Measurements from ENCODE around the gene NGRN.
"Not testable (repeated sequence)": the region's sequence is repeated elsewhere in the genome, so short reads cannot be mapped to it uniquely, and the experiment has no call there.

NGRN gene

DNA sequence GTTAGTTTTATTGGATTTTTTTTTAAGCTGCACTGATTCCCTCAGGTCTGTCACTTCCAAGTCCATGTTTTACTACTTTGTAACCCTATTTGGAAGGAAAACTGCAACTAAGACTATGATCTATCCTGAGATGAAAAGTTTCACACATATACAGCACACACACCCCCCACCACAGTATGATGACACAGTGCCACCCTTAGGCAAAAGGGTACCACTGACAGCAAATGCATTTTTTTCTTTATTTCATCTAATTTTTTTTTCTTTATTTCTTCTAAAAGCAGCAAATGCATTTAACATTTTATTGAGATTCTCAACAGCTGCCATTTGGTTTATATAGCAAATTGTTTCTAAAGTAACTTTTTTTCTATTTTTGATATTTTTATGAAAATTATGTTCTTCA, 21.2 kb downstream of the NGRN start:
- in situ Hi-C loops (cut with HindIII; ENCODE audit: low sequenced_read_pairs), result no loop called here
- TF ChIP-seq CTCF (IDR thresholded peaks at IDR 0.05; ENCODE audit: low read depth, low read length, missing control alignments), result peak; percentile 49
- DNase-seq (ENCODE audit: low read depth), result no peak
- no peak overlapping the region for H3K4me3 ChIP-seq (ENCODE audit: low read depth, low read length)

- no peak overlapping the region for H3K4me3 ChIP-seq (ENCODE audit: low read depth, low read length)
- no peak for TF ChIP-seq CTCF (IDR thresholded peaks at IDR 0.05; ENCODE audit: low read depth, low read length, missing control alignments)
- no peak for DNase-seq (ENCODE audit: low read depth)
- in situ Hi-C loops (cut with HindIII; ENCODE audit: low sequenced_read_pairs), result no loop called here
Observed at GRCh38 chr15:90287101-90287500, 21.6 kb downstream of the NGRN start.

GRCh38 chr15:90287946-90288345, 22.5 kb downstream of the NGRN start:
- DNase-seq (ENCODE audit: low read depth), result no peak
- in situ Hi-C loops (cut with HindIII; ENCODE audit: low sequenced_read_pairs), result no loop called here
- no peak for TF ChIP-seq CTCF (IDR thresholded peaks at IDR 0.05; ENCODE audit: low read depth, low read length, missing control alignments)
- H3K4me3 ChIP-seq (ENCODE audit: low read depth, low read length), result no peak overlapping the region

GRCh38 chr15:90291679-90292356, 26.3 kb downstream of the NGRN start:
- in situ Hi-C loops (cut with HindIII; ENCODE audit: low sequenced_read_pairs), result no loop called here
- no peak overlapping the region for H3K4me3 ChIP-seq (ENCODE audit: low read depth, low read length)
- no peak for TF ChIP-seq CTCF (IDR thresholded peaks at IDR 0.05; ENCODE audit: low read depth, low read length, missing control alignments)
- no peak for DNase-seq (ENCODE audit: low read depth)

DNA sequence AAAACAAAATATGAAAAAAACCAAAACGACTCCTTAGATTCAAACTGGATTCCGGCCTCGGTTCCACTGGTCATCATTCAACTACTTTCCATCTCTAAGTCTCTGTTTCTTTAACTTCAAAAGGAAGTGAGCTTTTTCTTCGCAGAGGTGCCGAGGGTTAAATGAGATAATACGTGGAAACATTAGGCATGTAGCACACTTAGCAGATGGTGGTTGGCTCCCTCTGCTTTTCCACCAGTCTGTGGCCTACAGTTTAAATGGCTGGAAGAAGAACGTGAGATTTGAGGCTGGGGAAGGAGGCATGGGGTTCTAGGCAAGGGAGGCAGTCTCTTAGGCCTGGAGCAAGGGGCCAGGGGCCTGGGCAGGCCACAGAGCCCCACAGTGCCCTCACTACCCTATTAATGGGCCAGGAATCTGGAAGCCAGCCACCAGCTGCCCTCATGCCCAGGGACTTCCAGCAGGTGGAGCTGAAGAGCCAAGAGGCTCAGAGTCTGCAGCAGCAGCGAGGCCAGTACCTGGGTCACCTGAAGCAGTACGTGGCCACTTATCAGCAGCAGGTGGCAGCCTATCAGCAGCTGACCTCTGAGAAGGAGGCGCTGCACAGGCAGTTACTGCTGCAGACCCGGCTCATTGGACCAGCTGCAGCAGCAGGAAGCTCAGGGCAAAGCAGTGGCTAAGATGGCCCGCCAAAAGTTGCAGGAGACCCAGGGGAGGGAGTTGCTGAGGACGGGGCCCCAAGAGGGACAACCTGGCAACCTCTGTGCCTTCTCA, 27.8 kb downstream of the NGRN start:
- H3K4me3 ChIP-seq (ENCODE audit: low read depth, low read length); in situ Hi-C loops (cut with HindIII; ENCODE audit: low sequenced_read_pairs); DNase-seq (ENCODE audit: low read depth): not testable (repeated sequence)

GRCh38 chr15:90294159-90294558, 28.7 kb downstream of the NGRN start:
- no peak overlapping the region for H3K4me3 ChIP-seq (ENCODE audit: low read depth, low read length)
- no peak for DNase-seq (ENCODE audit: low read depth)
- no peak for TF ChIP-seq CTCF (IDR thresholded peaks at IDR 0.05; ENCODE audit: low read depth, low read length, missing control alignments)
- in situ Hi-C loops (cut with HindIII; ENCODE audit: low sequenced_read_pairs), result no loop called here

More for the DNA sequence above, 27.8 kb downstream of the NGRN start:
- peak; percentile 85 for TF ChIP-seq CTCF (IDR thresholded peaks at IDR 0.05; ENCODE audit: low read depth, low read length, missing control alignments)

Measured in astrocyte of the cerebellum (primary cell).